ENCODE results near the gene PRADC1.

PRADC1 gene

GRCh38 chr2:73259704-73260337, 26.8 kb upstream of the PRADC1 start:
- Histone ChIP-seq H3K4me3 (replicated peaks; ENCODE audit: low read depth, low read length) (no peak overlapping the region), H3K36me3 (ENCODE audit: control insufficient read depth, insufficient read depth, low read length) (peaks cover 33% of the 10 kb centered on the region), H3K27me3 (replicated peaks; ENCODE audit: control insufficient read depth, insufficient read depth, low read length) (no peaks in the 10 kb centered on the region)
- DNase-seq (ENCODE audit: extremely low read depth, insufficient read length): no peak
- no peak for TF ChIP-seq CTCF (IDR thresholded peaks at IDR 0.05; ENCODE audit: insufficient read depth, low read length, poor library complexity, severe bottlenecking)

- H3K27me3 ChIP-seq (replicated peaks; ENCODE audit: control insufficient read depth, insufficient read depth, low read length): no peaks in the 10 kb centered on the region
- no peak for DNase-seq (ENCODE audit: extremely low read depth, insufficient read length)
- no peak for TF ChIP-seq CTCF (IDR thresholded peaks at IDR 0.05; ENCODE audit: insufficient read depth, low read length, poor library complexity, severe bottlenecking)
- H3K36me3 ChIP-seq (ENCODE audit: control insufficient read depth, insufficient read depth, low read length): peaks cover 33% of the 10 kb centered on the region
- no peak overlapping the region for H3K4me3 ChIP-seq (replicated peaks; ENCODE audit: low read depth, low read length)
These were observed 26.2 kb upstream of the PRADC1 start for GRCh38 chr2:73259276-73259675.

- H3K4me3 ChIP-seq (replicated peaks; ENCODE audit: low read depth, low read length): no peak overlapping the region
- DNase-seq (ENCODE audit: extremely low read depth, insufficient read length): no peak
- peaks cover 32% of the 10 kb centered on the region for H3K36me3 ChIP-seq (ENCODE audit: control insufficient read depth, insufficient read depth, low read length)
- no peak for TF ChIP-seq CTCF (IDR thresholded peaks at IDR 0.05; ENCODE audit: insufficient read depth, low read length, poor library complexity, severe bottlenecking)
- H3K27me3 ChIP-seq (replicated peaks; ENCODE audit: control insufficient read depth, insufficient read depth, low read length): no peaks in the 10 kb centered on the region
These were observed 25.8 kb upstream of the PRADC1 start for GRCh38 chr2:73258913-73259215.

GRCh38 chr2:73258186-73258912, 25.3 kb upstream of the PRADC1 start:
- peaks cover 30% of the 10 kb centered on the region for H3K36me3 ChIP-seq (ENCODE audit: control insufficient read depth, insufficient read depth, low read length)

GRCh38 chr2:73257425-73258125, 24.5 kb upstream of the PRADC1 start:
- peaks cover 31% of the 10 kb centered on the region for H3K36me3 ChIP-seq (ENCODE audit: control insufficient read depth, insufficient read depth, low read length)
- H3K4me3 ChIP-seq (replicated peaks; ENCODE audit: low read depth, low read length): no peak overlapping the region
- TF ChIP-seq CTCF (IDR thresholded peaks at IDR 0.05; ENCODE audit: insufficient read depth, low read length, poor library complexity, severe bottlenecking): no peak
- no peak for DNase-seq (ENCODE audit: extremely low read depth, insufficient read length)
- H3K27me3 ChIP-seq (replicated peaks; ENCODE audit: control insufficient read depth, insufficient read depth, low read length): no peaks in the 10 kb centered on the region

More at GRCh38 chr2:73258186-73258912, 25.3 kb upstream of the PRADC1 start:
- no peak for DNase-seq (ENCODE audit: extremely low read depth, insufficient read length)
- H3K4me3 ChIP-seq (replicated peaks; ENCODE audit: low read depth, low read length): no peak overlapping the region
- TF ChIP-seq CTCF (IDR thresholded peaks at IDR 0.05; ENCODE audit: insufficient read depth, low read length, poor library complexity, severe bottlenecking): no peak
- H3K27me3 ChIP-seq (replicated peaks; ENCODE audit: control insufficient read depth, insufficient read depth, low read length): no peaks in the 10 kb centered on the region
